ENCODE results near the gene ARL2BP. TPM values are rescaled to one million over a fixed set of nuclear protein-coding genes. Genes with fewer than 3 reads are reported as not detected.

ARL2BP gene
- total RNA-seq, 1 experiment from 2014 or later = 10.6 TPM

- no peak for TF ChIP-seq PRDM15 (CRISPR knock-in tag; IDR thresholded peaks at IDR 0.05)
- TF ChIP-seq, protein P1, sequence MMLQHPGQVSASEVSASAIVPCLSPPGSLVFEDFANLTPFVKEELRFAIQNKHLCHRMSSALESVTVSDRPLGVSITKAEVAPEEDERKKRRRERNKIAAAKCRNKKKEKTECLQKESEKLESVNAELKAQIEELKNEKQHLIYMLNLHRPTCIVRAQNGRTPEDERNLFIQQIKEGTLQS (CRISPR knock-in tag; conservative IDR thresholded peaks at IDR 0.05) = no peak
- TF ChIP-seq, protein P2, sequence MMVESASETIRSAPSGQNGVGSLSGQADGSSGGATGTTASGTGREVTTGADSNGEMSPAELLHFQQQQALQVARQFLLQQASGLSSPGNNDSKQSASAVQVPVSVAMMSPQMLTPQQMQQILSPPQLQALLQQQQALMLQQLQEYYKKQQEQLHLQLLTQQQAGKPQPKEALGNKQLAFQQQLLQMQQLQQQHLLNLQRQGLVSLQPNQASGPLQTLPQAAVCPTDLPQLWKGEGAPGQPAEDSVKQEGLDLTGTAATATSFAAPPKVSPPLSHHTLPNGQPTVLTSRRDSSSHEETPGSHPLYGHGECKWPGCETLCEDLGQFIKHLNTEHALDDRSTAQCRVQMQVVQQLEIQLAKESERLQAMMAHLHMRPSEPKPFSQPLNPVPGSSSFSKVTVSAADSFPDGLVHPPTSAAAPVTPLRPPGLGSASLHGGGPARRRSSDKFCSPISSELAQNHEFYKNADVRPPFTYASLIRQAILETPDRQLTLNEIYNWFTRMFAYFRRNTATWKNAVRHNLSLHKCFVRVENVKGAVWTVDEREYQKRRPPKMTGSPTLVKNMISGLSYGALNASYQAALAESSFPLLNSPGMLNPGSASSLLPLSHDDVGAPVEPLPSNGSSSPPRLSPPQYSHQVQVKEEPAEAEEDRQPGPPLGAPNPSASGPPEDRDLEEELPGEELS (CRISPR knock-in tag; IDR thresholded peaks at IDR 0.05) = no peak
Observed at GRCh38 chr16:57284952-57285363, 39.9 kb downstream of the ARL2BP start (continued).

DNA sequence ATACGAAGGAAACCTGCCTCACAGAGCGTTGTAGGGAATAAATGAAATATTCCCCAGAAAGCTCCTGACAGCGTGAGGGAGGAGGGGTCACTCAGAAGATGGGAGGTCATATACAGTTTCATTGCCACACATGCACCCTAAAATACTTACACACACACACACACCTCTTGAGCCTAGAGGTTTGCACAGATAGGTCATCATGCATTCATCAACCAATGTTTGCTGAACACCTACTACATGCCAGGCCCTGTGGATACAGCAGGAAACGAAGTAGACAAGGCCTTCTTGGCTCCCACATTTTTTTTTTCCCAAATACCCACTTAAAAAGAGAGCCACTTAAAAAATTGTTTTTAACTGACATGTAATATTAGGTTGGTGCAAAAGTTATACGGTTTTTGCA, 40.3 kb downstream of the ARL2BP start:
- H3K9me3 Mint-ChIP-seq = no peaks in the 10 kb centered on the region
- H3K4me1 Mint-ChIP-seq = peaks cover 4% of the 10 kb centered on the region
- H3K4me3 Mint-ChIP-seq = peak overlapping the region; percentile 87
- no peak for DNase-seq (ENCODE audit: low spot score)
- ATAC-seq = no peak
- no peaks in the 10 kb centered on the region for H3K36me3 Mint-ChIP-seq
- no peak overlapping the region for H3K27ac Mint-ChIP-seq
- ChIA-PET CTCF (interaction anchor here (1.1 to 2.7 kb wide), 2 partner anchors 40 to 131 kb away, joined by 3 to 7 read pairs; partner anchors contain the start of gene ARL2BP), POLR2A (no interaction called here)
- peaks cover 44% of the 10 kb centered on the region for H3K27me3 Mint-ChIP-seq (ENCODE audit: low read depth)
- TF ChIP-seq GABPB1 (CRISPR knock-in tag; IDR thresholded peaks at IDR 0.05) (no peak), SMAD4 (CRISPR knock-in tag; IDR thresholded peaks at IDR 0.05) (no peak), NFATC4 (CRISPR knock-in tag; IDR thresholded peaks at IDR 0.05) (no peak), ELF4 (CRISPR knock-in tag; IDR thresholded peaks at IDR 0.05; ENCODE audit: low read depth) (no peak), ZNF423 (CRISPR knock-in tag; IDR thresholded peaks at IDR 0.05) (no peak)
- TF ChIP-seq, protein P3, sequence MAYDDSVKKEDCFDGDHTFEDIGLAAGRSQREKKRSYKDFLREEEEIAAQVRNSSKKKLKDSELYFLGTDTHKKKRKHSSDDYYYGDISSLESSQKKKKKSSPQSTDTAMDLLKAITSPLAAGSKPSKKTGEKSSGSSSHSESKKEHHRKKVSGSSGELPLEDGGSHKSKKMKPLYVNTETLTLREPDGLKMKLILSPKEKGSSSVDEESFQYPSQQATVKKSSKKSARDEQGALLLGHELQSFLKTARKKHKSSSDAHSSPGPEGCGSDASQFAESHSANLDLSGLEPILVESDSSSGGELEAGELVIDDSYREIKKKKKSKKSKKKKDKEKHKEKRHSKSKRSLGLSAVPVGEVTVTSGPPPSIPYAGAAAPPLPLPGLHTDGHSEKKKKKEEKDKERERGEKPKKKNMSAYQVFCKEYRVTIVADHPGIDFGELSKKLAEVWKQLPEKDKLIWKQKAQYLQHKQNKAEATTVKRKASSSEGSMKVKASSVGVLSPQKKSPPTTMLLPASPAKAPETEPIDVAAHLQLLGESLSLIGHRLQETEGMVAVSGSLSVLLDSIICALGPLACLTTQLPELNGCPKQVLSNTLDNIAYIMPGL (CRISPR knock-in tag; IDR thresholded peaks at IDR 0.05) = no peak

GRCh38 chr16:57289391-57290257, 44.6 kb downstream of the ARL2BP start:
- H3K27me3 Mint-ChIP-seq (ENCODE audit: low read depth) = peaks cover 16% of the 10 kb centered on the region
- H3K4me1 Mint-ChIP-seq = no peaks in the 10 kb centered on the region
- DNase-seq (ENCODE audit: low spot score) = no peak
- CTCF ChIA-PET = interaction anchor here (0.9 kb wide), 1 partner anchor 11 kb away, joined by 3 read pairs; no protein-coding TSS in a partner anchor
- no peak overlapping the region for H3K27ac Mint-ChIP-seq
- no peak for ATAC-seq
- POLR2A ChIA-PET = interaction anchor here (1.1 kb wide), 1 partner anchor 10 kb away, joined by 3 read pairs; no protein-coding TSS in a partner anchor
- no peaks in the 10 kb centered on the region for H3K36me3 Mint-ChIP-seq
- no peak overlapping the region for H3K4me3 Mint-ChIP-seq
- H3K9me3 Mint-ChIP-seq = no peaks in the 10 kb centered on the region
- no peak for TF ChIP-seq GABPB1 (CRISPR knock-in tag; IDR thresholded peaks at IDR 0.05)
- TF ChIP-seq ZNF138 (CRISPR knock-in tag; conservative IDR thresholded peaks at IDR 0.05) = no peak
- TF ChIP-seq SMAD3 (CRISPR knock-in tag; IDR thresholded peaks at IDR 0.05; ENCODE audit: borderline replicate concordance) = no peak
- TF ChIP-seq KAT7 (CRISPR knock-in tag; IDR thresholded peaks at IDR 0.05; ENCODE audit: borderline replicate concordance) = no peak
- TF ChIP-seq, protein P4, sequence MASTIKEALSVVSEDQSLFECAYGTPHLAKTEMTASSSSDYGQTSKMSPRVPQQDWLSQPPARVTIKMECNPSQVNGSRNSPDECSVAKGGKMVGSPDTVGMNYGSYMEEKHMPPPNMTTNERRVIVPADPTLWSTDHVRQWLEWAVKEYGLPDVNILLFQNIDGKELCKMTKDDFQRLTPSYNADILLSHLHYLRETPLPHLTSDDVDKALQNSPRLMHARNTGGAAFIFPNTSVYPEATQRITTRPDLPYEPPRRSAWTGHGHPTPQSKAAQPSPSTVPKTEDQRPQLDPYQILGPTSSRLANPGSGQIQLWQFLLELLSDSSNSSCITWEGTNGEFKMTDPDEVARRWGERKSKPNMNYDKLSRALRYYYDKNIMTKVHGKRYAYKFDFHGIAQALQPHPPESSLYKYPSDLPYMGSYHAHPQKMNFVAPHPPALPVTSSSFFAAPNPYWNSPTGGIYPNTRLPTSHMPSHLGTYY (CRISPR knock-in tag; IDR thresholded peaks at IDR 0.05) = no peak
- no peak for TF ChIP-seq FOXK1 (CRISPR knock-in tag; IDR thresholded peaks at IDR 0.05)
- TF ChIP-seq, protein P5, sequence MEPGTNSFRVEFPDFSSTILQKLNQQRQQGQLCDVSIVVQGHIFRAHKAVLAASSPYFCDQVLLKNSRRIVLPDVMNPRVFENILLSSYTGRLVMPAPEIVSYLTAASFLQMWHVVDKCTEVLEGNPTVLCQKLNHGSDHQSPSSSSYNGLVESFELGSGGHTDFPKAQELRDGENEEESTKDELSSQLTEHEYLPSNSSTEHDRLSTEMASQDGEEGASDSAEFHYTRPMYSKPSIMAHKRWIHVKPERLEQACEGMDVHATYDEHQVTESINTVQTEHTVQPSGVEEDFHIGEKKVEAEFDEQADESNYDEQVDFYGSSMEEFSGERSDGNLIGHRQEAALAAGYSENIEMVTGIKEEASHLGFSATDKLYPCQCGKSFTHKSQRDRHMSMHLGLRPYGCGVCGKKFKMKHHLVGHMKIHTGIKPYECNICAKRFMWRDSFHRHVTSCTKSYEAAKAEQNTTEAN (CRISPR knock-in tag; IDR thresholded peaks at IDR 0.05) = no peak
- TF ChIP-seq, protein P6, sequence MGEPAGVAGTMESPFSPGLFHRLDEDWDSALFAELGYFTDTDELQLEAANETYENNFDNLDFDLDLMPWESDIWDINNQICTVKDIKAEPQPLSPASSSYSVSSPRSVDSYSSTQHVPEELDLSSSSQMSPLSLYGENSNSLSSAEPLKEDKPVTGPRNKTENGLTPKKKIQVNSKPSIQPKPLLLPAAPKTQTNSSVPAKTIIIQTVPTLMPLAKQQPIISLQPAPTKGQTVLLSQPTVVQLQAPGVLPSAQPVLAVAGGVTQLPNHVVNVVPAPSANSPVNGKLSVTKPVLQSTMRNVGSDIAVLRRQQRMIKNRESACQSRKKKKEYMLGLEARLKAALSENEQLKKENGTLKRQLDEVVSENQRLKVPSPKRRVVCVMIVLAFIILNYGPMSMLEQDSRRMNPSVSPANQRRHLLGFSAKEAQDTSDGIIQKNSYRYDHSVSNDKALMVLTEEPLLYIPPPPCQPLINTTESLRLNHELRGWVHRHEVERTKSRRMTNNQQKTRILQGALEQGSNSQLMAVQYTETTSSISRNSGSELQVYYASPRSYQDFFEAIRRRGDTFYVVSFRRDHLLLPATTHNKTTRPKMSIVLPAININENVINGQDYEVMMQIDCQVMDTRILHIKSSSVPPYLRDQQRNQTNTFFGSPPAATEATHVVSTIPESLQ (CRISPR knock-in tag; IDR thresholded peaks at IDR 0.05) = no peak
- no peak for TF ChIP-seq NR1H2 (CRISPR knock-in tag; IDR thresholded peaks at IDR 0.05)
- TF ChIP-seq RORB (CRISPR knock-in tag; IDR thresholded peaks at IDR 0.05) = no peak
- TF ChIP-seq ZNF219 (CRISPR knock-in tag; IDR thresholded peaks at IDR 0.05; ENCODE audit: borderline replicate concordance) = no peak
- no peak for TF ChIP-seq SP1 (CRISPR knock-in tag; conservative IDR thresholded peaks at IDR 0.05)

Data from WTC11 (cell line).